Kidney epithelial cell (primary cell): Measurements from ENCODE around the gene URB2. TPM values are rescaled to one million over a fixed set of nuclear protein-coding genes. Genes with fewer than 3 reads are reported as not detected.

Experiments used
- DNase-seq: peaks from one replicate; pipeline ENCODE4 v3.0.0-alpha.2; 2010; ENCODE audit warnings: low read depth
- H3K27me3 ChIP-seq: 2 replicates; pipeline ENCODE4 v1.6.0; 2011; ENCODE audit warnings: low read length; ENCODE audit not compliant: control insufficient read depth, insufficient read depth
- H3K36me3 ChIP-seq: 2 replicates; pipeline ENCODE4 v1.5.1; 2011; ENCODE audit warnings: low read length; ENCODE audit not compliant: control insufficient read depth, insufficient read depth
- H3K4me3 ChIP-seq: 2 replicates; pipeline ENCODE4 v1.5.1; 2011; ENCODE audit warnings: low read depth, mild to moderate bottlenecking, control low read depth, low read length
- total RNA-seq: library from RNA; depleted of rRNA; stranded (reverse); fragments of >200 nt; gene quantifications from 2 replicates; pipeline ENCODE4 v1.2.3, GENCODE V29; 2015
- TF ChIP-seq, protein P1 (sequence below): IDR thresholded peaks from 2 replicates; pipeline ENCODE4 v1.5.1; 2011; ENCODE audit warnings: mild to moderate bottlenecking, moderate library complexity, low read length, control low read depth, inconsistent platforms; ENCODE audit not compliant: insufficient read depth, poor library complexity, severe bottlenecking

URB2 gene
- total RNA-seq, 1 donor from 2014 or later: 13.5 TPM

DNA sequence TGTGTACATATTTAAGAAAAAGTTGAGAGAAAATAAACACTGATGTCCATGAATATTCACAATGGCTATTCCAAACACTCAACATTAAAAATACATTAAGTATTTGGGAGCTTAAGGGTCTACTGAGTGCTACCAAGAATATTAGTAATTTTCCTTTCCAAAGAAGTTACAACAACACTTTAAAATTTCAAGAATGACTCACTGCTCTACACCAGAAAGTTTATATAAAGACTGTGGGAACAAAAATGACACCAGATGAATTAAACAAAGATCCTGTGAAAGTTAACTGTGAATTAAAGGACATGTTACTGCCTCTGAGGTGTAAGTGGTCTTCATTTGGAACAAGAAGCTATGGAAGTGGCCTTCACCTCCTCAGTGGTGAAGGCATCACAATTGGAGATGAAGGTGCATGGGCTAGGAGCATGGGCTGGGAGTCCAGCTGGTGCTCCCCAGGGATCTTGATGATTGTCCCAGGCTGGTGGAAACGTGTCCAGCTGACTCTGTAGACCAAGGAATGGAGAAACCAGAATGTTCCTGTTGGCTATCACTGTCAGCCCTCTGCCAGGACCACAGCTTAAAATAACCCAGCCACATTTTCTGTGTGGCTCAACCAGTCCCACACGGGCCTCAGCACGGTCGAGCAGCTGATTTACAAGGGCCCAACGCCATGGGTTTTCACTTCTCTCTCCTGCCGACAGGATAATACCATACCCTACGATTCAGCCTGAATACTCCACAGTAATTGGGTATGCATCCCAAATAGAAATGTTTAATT lies 28.9 kb upstream of the URB2 start:
- TF ChIP-seq, protein P1, sequence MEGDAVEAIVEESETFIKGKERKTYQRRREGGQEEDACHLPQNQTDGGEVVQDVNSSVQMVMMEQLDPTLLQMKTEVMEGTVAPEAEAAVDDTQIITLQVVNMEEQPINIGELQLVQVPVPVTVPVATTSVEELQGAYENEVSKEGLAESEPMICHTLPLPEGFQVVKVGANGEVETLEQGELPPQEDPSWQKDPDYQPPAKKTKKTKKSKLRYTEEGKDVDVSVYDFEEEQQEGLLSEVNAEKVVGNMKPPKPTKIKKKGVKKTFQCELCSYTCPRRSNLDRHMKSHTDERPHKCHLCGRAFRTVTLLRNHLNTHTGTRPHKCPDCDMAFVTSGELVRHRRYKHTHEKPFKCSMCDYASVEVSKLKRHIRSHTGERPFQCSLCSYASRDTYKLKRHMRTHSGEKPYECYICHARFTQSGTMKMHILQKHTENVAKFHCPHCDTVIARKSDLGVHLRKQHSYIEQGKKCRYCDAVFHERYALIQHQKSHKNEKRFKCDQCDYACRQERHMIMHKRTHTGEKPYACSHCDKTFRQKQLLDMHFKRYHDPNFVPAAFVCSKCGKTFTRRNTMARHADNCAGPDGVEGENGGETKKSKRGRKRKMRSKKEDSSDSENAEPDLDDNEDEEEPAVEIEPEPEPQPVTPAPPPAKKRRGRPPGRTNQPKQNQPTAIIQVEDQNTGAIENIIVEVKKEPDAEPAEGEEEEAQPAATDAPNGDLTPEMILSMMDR: no peak
- H3K36me3 ChIP-seq: no peaks in the 10 kb centered on the region
- no peak for DNase-seq
- H3K4me3 ChIP-seq: no peak overlapping the region
- no peaks in the 10 kb centered on the region for H3K27me3 ChIP-seq

DNA sequence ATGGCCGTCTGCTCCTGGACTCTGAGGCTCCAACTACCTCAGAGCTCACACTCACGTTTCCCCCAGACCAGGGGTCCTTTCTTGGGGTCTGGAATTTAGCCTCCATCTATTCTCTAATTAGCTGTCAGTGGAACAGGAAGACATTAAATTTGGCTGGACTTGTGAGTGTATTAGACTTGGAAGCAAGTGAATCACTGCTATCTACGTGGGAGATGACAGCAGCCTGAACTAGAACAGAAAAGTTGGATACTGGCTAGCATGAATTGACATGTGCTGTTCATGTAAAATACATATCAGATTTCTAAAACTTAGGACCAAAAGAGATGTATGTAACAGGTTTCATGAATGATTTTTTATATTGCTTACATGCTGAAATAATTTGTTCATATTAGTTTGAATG lies 28.2 kb upstream of the URB2 start:
- Histone ChIP-seq H3K36me3 (no peaks in the 10 kb centered on the region), H3K27me3 (no peaks in the 10 kb centered on the region), H3K4me3 (no peak overlapping the region)
- DNase-seq: no peak
- TF ChIP-seq, protein P1: no peak

DNA sequence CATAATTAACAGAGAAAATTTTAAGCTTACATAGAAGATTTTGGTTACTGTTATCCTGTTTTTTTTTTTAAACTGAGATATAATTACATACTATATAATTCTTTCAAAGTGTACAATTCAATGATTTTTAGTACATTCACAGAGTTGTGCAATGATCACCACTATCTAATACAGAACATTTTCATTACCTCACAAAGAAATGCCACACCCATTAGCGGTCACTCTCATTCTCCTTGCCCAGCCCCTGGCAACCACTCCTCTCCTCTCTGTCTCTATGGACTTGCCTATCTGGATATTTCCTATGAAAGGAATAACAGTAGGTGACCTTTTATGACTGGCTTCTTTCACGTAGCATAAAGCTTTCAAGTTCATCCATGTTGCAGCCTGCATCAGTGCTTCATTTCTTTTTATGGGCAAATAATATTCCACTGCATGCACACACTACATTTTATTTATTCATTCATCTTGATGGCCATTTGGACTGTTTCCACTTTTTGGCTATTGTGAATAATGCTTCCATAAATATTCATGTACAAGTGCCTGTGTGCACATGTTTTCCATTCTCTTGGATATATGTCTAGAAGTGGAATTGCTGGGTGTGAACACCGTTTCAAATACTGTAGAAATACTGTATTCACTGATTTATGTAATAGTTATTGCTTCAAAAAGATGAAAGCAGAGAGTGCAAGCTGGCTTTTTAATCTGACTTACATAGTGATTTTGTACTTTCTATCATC lies 26.7 kb upstream of the URB2 start:
- Histone ChIP-seq H3K36me3 (no peaks in the 10 kb centered on the region), H3K4me3 (no peak overlapping the region), H3K27me3 (no peaks in the 10 kb centered on the region)
- no peak for DNase-seq
- TF ChIP-seq, protein P1: no peak

DNA sequence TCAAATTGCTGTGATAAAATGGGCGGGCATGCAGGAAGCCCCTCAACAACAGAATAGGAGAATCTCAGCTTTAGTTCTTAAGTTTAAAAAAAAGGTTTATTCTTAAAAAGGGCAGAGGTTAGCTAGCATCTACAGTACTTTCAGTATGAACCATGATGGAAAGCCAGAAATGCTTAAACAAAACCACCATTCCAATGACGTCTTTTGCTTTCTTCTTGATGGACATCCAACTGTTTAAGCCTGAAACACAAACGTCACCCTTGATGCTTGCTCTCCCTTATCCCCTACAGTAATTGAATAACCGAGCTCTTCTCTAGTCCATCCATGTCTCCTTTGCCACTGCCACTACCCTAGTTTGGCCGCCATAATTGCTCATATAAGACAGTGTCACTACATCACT lies 25.8 kb upstream of the URB2 start:
- Histone ChIP-seq H3K36me3 (no peaks in the 10 kb centered on the region), H3K27me3 (no peaks in the 10 kb centered on the region), H3K4me3 (no peak overlapping the region)
- TF ChIP-seq, protein P1: no peak
- DNase-seq: no peak

DNA sequence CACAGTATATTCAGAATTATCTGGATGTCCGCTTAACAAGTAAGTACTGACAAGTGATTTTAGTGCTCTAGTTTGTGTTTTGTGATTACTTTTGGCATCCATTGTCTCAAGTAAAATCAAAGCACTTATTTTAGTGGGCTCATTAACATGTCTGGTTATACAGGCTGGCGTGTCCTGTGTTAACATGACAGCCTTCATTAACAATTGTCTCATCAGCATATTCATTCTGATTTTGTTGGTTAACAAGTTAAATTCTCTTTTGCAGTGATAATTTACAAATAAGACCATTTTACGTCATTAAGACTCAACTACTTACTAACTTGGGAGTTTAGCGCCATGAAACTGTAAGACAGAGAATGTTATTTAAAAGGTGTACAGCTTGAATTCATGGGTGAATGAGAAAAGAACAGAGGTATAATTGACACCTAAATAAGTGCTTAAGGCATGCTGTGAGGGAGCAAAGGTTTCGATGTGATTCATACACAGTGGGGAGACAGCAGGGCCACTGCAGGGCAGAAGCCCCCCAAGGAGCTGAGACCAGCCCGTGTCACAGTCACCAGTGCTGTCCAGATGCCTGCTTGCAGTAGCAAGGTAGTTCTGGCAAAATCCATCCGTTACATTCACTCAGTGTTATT lies 22.6 kb upstream of the URB2 start:
- Histone ChIP-seq H3K36me3 (no peaks in the 10 kb centered on the region), H3K4me3 (no peak overlapping the region), H3K27me3 (no peaks in the 10 kb centered on the region)
- TF ChIP-seq, protein P1: no peak
- DNase-seq: no peak
